ENCODE data around the gene CTXN1. TPM values are rescaled to one million over a fixed set of nuclear protein-coding genes. Genes with fewer than 3 reads are reported as not detected.

The CTXN1 gene
- polyA plus RNA-seq, 1 of the 3 experiments (the other 2 are of a cell fraction) = 53.8 TPM

- Histone ChIP-seq H3K4me2 (0 out of 2 replicates have a peak overlapping the region, but pooled peaks have one; percentile 57), H3K36me3 (replicated peaks in 1 of 2; ENCODE audit: control insufficient read depth in 1 of 2, insufficient read depth in 2 of 2, low read length in 1 of 2) (peaks cover 0 to 17% of the 10 kb centered on the region in 2 experiments), H3K79me2 (ENCODE audit: insufficient read depth) (peaks cover 10% of the 10 kb centered on the region; the same call in 1 of the 2 replicates), H4K20me1 (ENCODE audit: insufficient read depth) (peaks cover 6% of the 10 kb centered on the region), H2AFZ (ENCODE audit: low read depth) (no peak overlapping the region), H3F3A (replicated peaks; ENCODE audit: insufficient read depth) (peaks cover 10% of the 10 kb centered on the region), H3K4me3 (ENCODE audit: low read depth in 2 of 2, low read length in 1 of 2) (peak overlapping the region; percentile 37 to 43; a peak in 3 of 4 replicates), H3K9ac (no peak overlapping the region), H3K9me2 (no peaks in the 10 kb centered on the region), H3K27ac (ENCODE audit: low read depth in 2 of 2, low read length in 1 of 2) (no peak overlapping the region), H3K27me3 (ENCODE audit: insufficient read depth) (peaks cover 7% of the 10 kb centered on the region; the same call in 1 of the 2 replicates), H3K9me3 (no peaks in the 10 kb centered on the region), H3K4me1 (ENCODE audit: control insufficient read depth in 1 of 2, insufficient read depth in 2 of 2, low read depth in 1 of 2, low read length in 1 of 2) (peaks cover 8 to 24% of the 10 kb centered on the region in 2 experiments; a peak in 2 of 4 replicates)
- TF ChIP-seq EP300 (IDR thresholded peaks at IDR 0.05; ENCODE audit: borderline replicate concordance in 1 of 2, low read depth in 1 of 2, low read length in 1 of 2) = no peak
- no peak for TF ChIP-seq RCOR1 (IDR thresholded peaks at IDR 0.05; ENCODE audit: low read length)
- TF ChIP-seq POLR2AphosphoS5 (IDR thresholded peaks at IDR 0.05; ENCODE audit: low read depth, low read length) = no peak
- TF ChIP-seq REST (IDR thresholded peaks at IDR 0.05; ENCODE audit: low read depth, low read length) = no peak
- TF ChIP-seq USF2 (IDR thresholded peaks at IDR 0.05; ENCODE audit: borderline replicate concordance, low read depth, low read length) = no peak
- no peak for TF ChIP-seq YY1 (IDR thresholded peaks at IDR 0.05; ENCODE audit: low read depth)
- TF ChIP-seq NFIC (IDR thresholded peaks at IDR 0.05; ENCODE audit: borderline replicate concordance) = no peak
- TF ChIP-seq TCF12 (IDR thresholded peaks at IDR 0.05) = no peak
- TF ChIP-seq ELF1 (IDR thresholded peaks at IDR 0.05) = no peak
- no peak for TF ChIP-seq SIN3A (IDR thresholded peaks at IDR 0.05; ENCODE audit: borderline replicate concordance, low read depth, low read length)
- TF ChIP-seq USF1 (IDR thresholded peaks at IDR 0.05; ENCODE audit: borderline replicate concordance, low read depth) = no peak
- no peak for TF ChIP-seq MEF2A (IDR thresholded peaks at IDR 0.05; ENCODE audit: borderline replicate concordance, low read depth)
- TF ChIP-seq FOSL2 (IDR thresholded peaks at IDR 0.05; ENCODE audit: borderline replicate concordance, low read depth) = no peak
- TF ChIP-seq NRF1 (IDR thresholded peaks at IDR 0.05; ENCODE audit: low read depth, low read length) = no peak
- TF ChIP-seq GABPA (IDR thresholded peaks at IDR 0.05; ENCODE audit: low read depth) = no peak
- no peak for TF ChIP-seq RFX5 (IDR thresholded peaks at IDR 0.05; ENCODE audit: low read length)
- TF ChIP-seq JUND (IDR thresholded peaks at IDR 0.05) = no peak
- CTCF ChIA-PET = interaction anchor here (1.4 to 5.0 kb wide), 5 partner anchors 13 to 85 kb away, joined by 5 to 36 read pairs (median 26); partner anchors contain the start of genes MAP2K7 and TIMM44
- DNase-seq = no peak
- 17% methylated on average over 1 of the region's 12 CpGs for WGBS (ENCODE audit: low lambda C conversion rate)
- POLR2A ChIA-PET = interaction anchor here (0.7 to 2.2 kb wide), 5 partner anchors 9 to 55 kb away, joined by 3 to 6 read pairs (median 4); partner anchors contain the start of genes MAP2K7 and PRR36
These were observed 9.0 kb downstream of the CTXN1 start for GRCh38 chr19:7916955-7917266.

Data from SK-N-SH (cell line).